RKO (cell line): ENCODE measurements around the gene BIVM.
A peak's percentile ranks its signal among the peaks of the same experiment; 100 is the strongest.

Experiments used
- DNase-seq: peaks from one replicate; pipeline ENCODE4 v3.0.0-alpha.2; 2016; ENCODE audit warnings: low spot score

The BIVM gene

DNA sequence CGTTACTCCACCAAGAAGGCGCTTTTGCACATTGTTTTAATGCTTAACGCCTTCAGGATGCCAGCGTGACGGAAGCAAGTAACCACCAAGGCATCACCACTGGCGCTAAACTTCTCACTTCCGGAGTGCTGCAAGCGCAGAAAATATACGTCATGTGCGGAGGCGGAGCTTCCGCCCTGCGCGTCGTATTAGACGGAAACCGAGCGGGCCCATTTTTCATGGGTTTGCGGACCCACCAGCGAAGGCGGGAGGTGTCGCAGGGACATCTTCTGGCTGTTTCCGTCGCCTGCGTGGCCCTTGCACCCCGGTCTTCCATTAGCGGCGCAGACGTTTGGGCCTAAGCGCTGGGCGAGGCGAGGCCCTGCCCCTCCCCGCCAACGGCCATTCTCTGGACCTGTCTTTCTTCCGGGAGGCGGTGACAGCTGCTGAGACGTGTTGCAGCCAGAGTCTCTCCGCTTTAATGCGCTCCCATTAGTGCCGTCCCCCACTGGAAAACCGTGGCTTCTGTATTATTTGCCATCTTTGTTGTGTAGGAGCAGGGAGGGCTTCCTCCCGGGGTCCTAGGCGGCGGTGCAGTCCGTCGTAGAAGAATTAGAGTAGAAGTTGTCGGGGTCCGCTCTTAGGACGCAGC is 46.8 kb downstream of the BIVM start, which contains the start of gene ERCC5:
ERCC5 (plus strand) TSS at position 403 of the 631 bp plus-strand sequence. CDS start 235 bp downstream, outside the sequence.
- peak; percentile 95 for DNase-seq

GRCh38 chr13:102846261-102847015 is 47.5 kb downstream of the BIVM start:
- peak; percentile 80 for DNase-seq

- peak; percentile 84 for DNase-seq
Measured at GRCh38 chr13:102847272-102848234, 48.6 kb downstream of the BIVM start.

DNA sequence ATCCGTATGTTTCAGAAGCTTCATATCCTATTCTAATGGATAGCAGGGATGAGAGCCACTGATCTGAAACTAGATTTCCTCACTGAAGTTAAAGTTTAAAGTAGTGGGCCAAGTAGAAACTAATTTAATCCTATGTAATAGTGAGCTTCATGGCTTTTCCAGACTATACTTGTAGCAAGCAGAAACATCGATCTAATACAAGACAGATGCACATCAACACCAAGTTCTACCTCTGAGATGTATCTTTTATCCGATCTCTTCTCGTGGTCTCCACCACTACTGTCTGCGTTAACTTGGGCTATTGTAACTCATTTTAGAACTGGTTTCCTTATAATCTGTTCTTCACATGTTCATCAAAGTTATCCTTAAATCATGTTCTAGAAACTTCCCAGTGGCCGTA is 50.0 kb downstream of the BIVM start:
- no peak for DNase-seq

GRCh38 chr13:102852556-102852955 is 53.6 kb downstream of the BIVM start:
- peak; percentile 35 for DNase-seq

DNA sequence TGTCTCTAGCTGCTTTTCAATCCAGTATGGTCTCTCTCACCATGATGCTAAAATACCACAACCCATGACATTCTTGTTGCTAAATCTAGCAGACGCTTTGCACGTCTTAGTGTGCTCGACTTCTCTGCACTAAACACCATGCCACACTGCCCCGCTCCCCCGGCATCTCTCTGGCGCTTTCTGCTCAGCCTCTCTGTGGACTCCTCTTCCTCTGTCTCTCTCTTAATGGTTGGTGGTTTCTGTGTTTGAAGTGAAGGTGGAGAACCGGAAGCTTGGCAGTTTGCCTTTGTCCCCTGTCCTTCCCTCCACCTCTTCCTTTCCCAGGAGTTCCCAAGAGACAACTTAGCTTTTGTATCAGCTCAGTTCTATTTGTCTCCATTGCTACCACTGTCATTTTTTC is 55.8 kb downstream of the BIVM start:
- DNase-seq = no peak

DNA sequence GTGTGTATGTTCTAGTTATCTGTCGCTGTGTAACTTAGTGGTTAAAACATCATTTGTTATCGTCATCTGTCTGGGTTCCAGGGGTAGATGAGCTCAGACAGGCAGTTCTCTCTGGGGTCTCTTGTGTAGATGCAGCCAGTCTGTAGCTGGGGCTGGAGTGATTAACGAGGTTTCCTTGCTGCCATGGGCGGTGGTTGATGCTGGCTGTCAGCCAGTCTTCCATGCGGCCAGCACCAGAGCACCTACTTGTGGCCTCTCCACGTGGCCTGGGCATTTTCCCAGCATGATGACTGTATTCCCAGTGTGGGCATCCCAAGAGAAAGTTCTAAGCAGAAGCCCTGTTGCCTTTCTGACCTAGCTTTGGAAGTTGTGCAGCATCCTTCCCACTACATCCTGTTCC is 57.6 kb downstream of the BIVM start:
- DNase-seq = no peak

DNA sequence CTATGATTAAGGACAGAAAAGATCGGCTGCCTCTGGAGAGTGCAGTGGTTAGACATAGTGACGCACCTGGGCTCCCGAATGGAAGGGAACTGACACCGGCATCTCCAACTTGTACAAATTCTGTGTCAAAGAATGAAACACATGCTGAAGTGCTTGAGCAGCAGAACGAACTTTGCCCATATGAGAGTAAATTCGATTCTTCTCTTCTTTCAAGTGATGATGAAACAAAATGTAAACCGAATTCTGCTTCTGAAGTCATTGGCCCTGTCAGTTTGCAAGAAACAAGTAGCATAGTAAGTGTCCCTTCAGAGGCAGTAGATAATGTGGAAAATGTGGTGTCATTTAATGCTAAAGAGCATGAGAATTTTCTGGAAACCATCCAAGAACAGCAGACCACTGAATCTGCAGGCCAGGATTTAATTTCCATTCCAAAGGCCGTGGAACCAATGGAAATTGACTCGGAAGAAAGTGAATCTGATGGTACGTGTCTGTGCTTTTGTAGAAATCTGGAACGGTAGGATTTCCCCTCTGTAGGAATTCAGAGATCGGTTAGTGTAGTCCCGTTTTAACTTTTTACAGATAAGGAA is 63.8 kb downstream of the BIVM start:
- DNase-seq = no peak

- DNase-seq = no peak
Measured at GRCh38 chr13:102863590-102863989, 64.7 kb downstream of the BIVM start.

DNA sequence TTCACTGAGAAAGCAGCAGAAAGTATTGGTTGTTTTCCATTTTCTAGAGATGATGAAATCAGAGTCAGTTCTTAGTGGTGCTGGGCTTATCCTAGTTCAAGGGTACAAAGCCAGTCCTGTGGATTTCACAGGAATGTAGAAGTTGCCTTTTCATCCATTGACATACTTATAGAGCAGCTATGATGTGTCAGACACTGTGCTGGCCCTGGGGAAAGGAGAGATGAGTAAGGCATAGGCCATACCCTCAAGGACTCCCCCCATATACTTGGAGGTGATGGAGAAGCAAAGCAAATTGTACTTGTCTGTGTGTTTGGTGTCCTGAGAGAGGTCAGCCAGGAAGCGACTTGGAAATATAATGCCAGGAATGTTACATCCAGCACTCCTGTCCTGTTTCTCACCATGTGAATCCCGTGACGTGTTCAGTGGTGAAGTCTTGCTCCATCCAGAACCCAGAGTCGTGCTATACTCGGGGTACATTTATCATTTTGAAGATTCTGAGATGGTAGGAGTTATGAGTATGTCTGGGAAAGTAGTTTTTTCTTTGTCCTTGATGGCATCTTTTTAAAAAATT is 69.5 kb downstream of the BIVM start:
- no peak for DNase-seq

- no peak for DNase-seq
Measured at GRCh38 chr13:102869948-102870676, 71.2 kb downstream of the BIVM start.

GRCh38 chr13:102870677-102871415 is 71.9 kb downstream of the BIVM start:
- peak; percentile 65 for DNase-seq

DNA sequence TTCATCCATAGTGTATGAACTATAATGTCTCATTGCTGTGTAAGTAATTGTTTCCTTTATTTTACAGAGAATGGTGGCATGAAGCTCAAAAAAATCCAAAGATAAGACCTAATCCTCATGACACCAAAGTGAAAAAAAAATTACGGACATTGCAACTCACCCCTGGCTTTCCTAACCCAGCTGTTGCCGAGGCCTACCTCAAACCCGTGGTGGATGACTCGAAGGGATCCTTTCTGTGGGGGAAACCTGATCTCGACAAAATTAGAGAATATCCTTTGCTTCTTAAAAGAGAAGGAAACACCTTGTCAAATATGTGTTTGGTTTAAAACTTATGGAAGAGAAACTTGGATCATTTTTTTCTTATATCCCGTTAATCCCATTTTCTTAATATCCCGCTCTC is 73.2 kb downstream of the BIVM start:
- DNase-seq = no peak

DNA sequence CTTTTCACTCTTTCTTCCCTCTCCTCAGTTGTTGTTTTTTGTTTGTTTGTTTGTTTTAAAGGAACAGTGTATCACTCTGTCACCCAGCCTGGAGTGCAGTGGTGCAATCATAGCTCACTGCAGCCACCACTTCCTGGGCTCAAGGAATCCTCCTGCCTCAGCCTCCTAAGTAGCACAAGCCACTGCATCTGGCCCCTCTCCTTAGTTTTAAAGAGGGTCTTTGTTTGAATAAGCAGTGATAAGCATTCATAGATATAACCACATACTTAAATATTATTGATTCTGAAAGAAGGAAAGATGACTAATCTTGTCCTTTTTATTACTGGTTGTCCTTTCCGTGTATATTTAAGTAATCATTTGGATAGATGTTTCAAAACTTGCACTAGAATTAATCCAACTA is 73.6 kb downstream of the BIVM start:
- DNase-seq = no peak

DNA sequence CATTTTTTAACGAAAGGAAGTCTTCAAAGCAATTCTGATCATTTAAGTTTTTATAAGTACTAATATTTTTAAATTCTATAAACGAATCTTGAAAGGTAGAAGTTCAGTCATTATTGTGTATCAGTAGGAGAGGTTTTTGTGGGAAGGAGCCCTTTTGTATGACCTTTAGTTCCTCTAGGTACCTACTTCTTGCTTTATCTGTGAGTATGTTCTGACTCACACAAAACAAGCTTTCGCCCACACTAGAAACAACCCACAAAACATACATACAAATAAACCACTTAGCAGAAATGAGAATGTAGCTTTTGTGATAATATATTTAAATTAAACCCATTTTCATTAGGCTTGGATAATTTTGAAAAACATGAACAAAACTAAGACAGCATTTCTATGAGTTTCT is 74.7 kb downstream of the BIVM start:
- DNase-seq = peak; percentile 11

GRCh38 chr13:102875256-102875655 is 76.3 kb downstream of the BIVM start:
- DNase-seq = no peak

- DNase-seq = peak; percentile 55
Measured at GRCh38 chr13:102877303-102877702, 78.4 kb downstream of the BIVM start.

DNA sequence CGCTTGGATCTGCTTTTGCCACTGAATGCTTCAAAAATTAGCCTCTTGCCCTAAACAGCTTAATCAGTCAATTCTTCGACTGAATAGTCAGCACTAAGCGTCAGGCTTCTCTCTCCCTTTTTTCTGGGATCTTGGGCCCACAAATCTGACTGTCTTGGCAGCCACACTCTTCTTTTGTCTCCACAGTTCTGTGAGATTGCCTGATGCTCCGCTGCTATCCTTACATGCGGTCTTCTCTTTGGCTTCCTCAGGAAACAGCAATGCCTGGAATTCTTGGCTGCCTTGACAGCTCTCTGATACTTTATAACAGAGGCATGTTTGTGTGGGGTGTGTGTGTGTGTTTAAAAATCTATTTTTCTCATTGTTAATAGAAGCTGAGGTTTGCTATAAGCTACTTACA is 79.6 kb downstream of the BIVM start:
- DNase-seq = no peak

DNA sequence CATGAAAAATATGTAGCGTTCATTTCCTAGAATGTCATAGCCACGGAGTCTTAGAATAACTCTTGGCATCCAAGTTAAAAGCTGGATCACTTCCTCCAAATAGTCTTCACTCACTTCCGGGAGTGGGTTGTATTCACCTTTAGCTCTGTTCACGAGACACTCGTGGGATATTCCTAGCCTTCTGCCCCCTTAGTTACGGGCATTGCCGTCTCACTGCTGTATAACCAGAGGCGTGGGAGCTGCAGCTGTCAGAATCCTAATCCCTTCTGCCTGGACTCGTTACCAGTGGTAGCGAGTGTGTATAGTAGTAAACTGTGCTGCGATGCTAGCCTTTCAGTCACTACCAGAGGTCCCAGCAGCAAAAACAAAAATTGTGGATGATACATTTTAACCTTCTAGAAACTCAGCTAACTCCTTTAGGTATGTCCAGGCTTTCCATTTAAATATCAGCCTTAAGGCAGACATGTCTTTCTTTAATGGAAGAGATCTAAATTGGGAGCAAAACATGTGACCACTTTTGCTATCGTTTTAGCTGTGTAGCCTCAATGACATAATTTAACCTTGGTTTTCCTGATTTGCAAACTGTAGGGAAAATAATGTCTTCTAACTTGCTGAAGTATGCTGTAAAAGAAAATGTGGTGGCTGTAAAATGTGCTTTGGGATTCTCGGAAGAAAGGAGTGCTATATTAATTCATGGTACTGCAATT is 81.0 kb downstream of the BIVM start:
- no peak for DNase-seq
